ENCODE measurements around the gene SLX9.

SLX9 gene

DNA sequence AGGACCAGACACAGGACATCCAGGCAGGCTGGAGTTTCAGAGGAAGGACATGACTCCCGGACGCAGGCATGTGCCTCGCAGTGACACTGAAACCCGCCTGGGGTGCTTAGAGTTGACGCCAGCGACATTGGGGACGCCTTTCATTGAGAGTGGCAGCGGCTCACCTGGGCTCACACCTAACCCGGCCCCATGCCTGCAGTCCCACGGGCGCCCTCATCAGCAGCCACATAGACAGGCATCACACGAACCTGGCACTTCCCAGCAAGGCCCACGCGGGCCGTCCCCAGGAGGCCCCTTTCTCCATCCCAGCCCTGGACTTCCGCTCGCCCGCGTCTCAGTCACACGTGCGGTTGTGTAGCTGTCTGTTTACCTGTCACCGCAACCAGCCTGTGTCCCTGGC is 36.1 kb upstream of the SLX9 start:
- no peaks in the 10 kb centered on the region for H3K4me1 ChIP-seq (ENCODE audit: control insufficient read depth, low read length)
- H3K27ac ChIP-seq (ENCODE audit: low read depth, low read length) = no peak overlapping the region
- peaks cover 14% of the 10 kb centered on the region for H3K27me3 ChIP-seq (ENCODE audit: control insufficient read depth, low read length)
- TF ChIP-seq EZH2phosphoT487 (IDR thresholded peaks at IDR 0.05; ENCODE audit: borderline replicate concordance, low read length) = no peak
- TF ChIP-seq, protein P1, sequence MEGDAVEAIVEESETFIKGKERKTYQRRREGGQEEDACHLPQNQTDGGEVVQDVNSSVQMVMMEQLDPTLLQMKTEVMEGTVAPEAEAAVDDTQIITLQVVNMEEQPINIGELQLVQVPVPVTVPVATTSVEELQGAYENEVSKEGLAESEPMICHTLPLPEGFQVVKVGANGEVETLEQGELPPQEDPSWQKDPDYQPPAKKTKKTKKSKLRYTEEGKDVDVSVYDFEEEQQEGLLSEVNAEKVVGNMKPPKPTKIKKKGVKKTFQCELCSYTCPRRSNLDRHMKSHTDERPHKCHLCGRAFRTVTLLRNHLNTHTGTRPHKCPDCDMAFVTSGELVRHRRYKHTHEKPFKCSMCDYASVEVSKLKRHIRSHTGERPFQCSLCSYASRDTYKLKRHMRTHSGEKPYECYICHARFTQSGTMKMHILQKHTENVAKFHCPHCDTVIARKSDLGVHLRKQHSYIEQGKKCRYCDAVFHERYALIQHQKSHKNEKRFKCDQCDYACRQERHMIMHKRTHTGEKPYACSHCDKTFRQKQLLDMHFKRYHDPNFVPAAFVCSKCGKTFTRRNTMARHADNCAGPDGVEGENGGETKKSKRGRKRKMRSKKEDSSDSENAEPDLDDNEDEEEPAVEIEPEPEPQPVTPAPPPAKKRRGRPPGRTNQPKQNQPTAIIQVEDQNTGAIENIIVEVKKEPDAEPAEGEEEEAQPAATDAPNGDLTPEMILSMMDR (IDR thresholded peaks at IDR 0.05; ENCODE audit: low read depth, low read length, poor library complexity, severe bottlenecking) = no peak
- no peaks in the 10 kb centered on the region for H3K79me2 ChIP-seq (ENCODE audit: control insufficient read depth, low read length)
- H3K4me2 ChIP-seq (ENCODE audit: low read length) = no peak overlapping the region
- no peaks in the 10 kb centered on the region for H3K36me3 ChIP-seq (ENCODE audit: control insufficient read depth, low read length)
- no peaks in the 10 kb centered on the region for H3K9me2 ChIP-seq (replicated peaks; ENCODE audit: control insufficient read depth, low read length)
- H3F3A ChIP-seq (ENCODE audit: control insufficient read depth, insufficient read depth) = no peaks in the 10 kb centered on the region
- peaks cover 1% of the 10 kb centered on the region; the same call in 1 of the 2 replicates for H4K20me1 ChIP-seq (ENCODE audit: control insufficient read depth, insufficient read depth, low read depth, low read length)
- no peak overlapping the region for H3K4me3 ChIP-seq (ENCODE audit: low read length)
- H3K9me3 ChIP-seq (ENCODE audit: control insufficient read depth, insufficient read depth, low read length) = peaks cover 11% of the 10 kb centered on the region

DNA sequence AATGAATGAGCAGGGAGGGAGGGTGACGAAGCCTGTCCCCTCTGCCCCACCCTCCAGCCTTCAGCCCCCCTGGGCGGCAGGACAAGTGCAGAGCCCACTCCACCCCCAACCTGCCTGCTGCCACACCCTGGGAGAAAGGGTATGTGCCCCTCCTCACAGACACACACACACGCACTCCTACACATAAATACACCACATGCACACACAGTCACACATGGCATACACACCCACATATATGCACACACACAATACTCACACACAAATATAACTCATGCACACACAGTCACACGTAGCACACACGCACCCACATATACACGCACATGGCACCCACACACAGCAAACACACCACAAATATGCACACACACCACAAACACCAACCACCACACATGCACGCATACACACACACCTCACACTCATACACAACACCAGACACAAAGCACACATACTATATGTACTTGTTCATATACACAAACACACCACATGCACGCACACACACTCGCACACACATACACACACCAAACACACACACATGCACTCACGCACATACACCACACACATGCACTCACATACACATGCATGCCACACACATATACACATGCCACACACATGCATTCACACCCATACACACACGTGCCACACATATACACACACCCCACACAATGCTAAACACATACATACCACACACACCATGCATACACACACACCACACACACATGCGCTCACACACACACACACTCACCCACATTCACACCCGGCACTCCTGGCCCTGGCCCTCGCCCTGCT is 35.5 kb upstream of the SLX9 start:
- Histone ChIP-seq H3K4me3 (ENCODE audit: low read length) (no peak overlapping the region), H3K4me1 (ENCODE audit: control insufficient read depth, low read length) (no peaks in the 10 kb centered on the region), H3K27me3 (ENCODE audit: control insufficient read depth, low read length) (peaks cover 16% of the 10 kb centered on the region), H3K4me2 (ENCODE audit: low read length) (no peak overlapping the region), H3K27ac (ENCODE audit: low read depth, low read length) (no peak overlapping the region), H3K9me2 (replicated peaks; ENCODE audit: control insufficient read depth, low read length) (no peaks in the 10 kb centered on the region), H3K79me2 (ENCODE audit: control insufficient read depth, low read length) (no peaks in the 10 kb centered on the region), H3K9me3 (ENCODE audit: control insufficient read depth, insufficient read depth, low read length) (peaks cover 11% of the 10 kb centered on the region), H3F3A (ENCODE audit: control insufficient read depth, insufficient read depth) (no peaks in the 10 kb centered on the region), H3K36me3 (ENCODE audit: control insufficient read depth, low read length) (no peaks in the 10 kb centered on the region), H4K20me1 (ENCODE audit: control insufficient read depth, insufficient read depth, low read depth, low read length) (peaks cover 3% of the 10 kb centered on the region; the same call in 1 of the 2 replicates)
- TF ChIP-seq, protein P1 (IDR thresholded peaks at IDR 0.05; ENCODE audit: low read depth, low read length, poor library complexity, severe bottlenecking) = no peak
- TF ChIP-seq EZH2phosphoT487 (IDR thresholded peaks at IDR 0.05; ENCODE audit: borderline replicate concordance, low read length) = no peak

DNA sequence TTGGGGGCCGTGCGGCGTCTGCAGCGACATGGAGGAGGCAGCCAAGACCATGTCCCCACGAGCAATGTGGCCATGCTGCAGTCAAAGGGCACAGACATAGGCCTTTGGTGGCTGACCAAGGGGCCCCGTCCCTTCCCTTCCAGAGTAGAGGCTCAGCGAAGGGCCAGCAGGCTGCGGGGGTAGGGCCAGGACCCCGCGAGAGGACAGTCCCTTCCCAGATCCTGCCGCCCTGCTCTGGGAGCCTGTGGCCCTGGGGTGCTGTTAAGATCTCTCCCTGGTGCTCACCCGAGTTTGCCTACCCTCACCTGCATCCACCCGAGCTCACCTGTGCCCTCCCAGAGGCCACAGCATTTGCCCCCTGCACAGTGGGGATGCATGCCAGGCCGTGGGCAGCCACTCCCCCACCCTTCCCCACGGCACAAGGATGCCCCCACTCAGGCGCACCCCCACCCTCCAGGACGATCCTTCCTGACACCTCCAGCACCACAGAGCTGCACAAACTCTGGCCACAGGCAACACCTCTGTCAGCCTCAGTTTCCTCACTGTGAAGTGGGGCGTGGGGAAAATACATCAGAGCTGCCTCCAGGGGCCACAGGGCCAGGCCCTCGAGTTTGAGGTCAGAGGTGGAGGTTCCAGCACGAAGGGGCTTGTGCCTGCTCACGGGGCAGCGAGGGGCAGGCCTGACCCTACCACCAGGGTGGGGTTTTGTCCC is 34.7 kb upstream of the SLX9 start:
- Histone ChIP-seq H3K4me1 (ENCODE audit: control insufficient read depth, low read length) (no peaks in the 10 kb centered on the region), H3K27ac (ENCODE audit: low read depth, low read length) (no peak overlapping the region), H3F3A (ENCODE audit: control insufficient read depth, insufficient read depth) (no peaks in the 10 kb centered on the region), H4K20me1 (ENCODE audit: control insufficient read depth, insufficient read depth, low read depth, low read length) (peaks cover 3% of the 10 kb centered on the region; the same call in 1 of the 2 replicates), H3K27me3 (ENCODE audit: control insufficient read depth, low read length) (peaks cover 16% of the 10 kb centered on the region), H3K9me2 (replicated peaks; ENCODE audit: control insufficient read depth, low read length) (no peaks in the 10 kb centered on the region), H3K9me3 (ENCODE audit: control insufficient read depth, insufficient read depth, low read length) (peaks cover 11% of the 10 kb centered on the region), H3K79me2 (ENCODE audit: control insufficient read depth, low read length) (no peaks in the 10 kb centered on the region), H3K4me3 (ENCODE audit: low read length) (no peak overlapping the region), H3K36me3 (ENCODE audit: control insufficient read depth, low read length) (no peaks in the 10 kb centered on the region), H3K4me2 (ENCODE audit: low read length) (no peak overlapping the region)
- TF ChIP-seq, protein P1 (IDR thresholded peaks at IDR 0.05; ENCODE audit: low read depth, low read length, poor library complexity, severe bottlenecking) = no peak
- TF ChIP-seq EZH2phosphoT487 (IDR thresholded peaks at IDR 0.05; ENCODE audit: borderline replicate concordance, low read length) = no peak
